Lung (tissue), 12 donors: ENCODE measurements around the gene KLK12. TPM values are rescaled to one million over a fixed set of nuclear protein-coding genes. Genes with fewer than 3 reads are reported as not detected.

Experiments used
- ATAC-seq: fragments of 200-7000 bp; cut with Tn5 transposase; one replicate; pipeline ENCODE4 v1.9.1; 2020; ENCODE audit warnings: moderate number of reproducible peaks; ENCODE audit not compliant: insufficient read depth, low FRiP score
- DNase-seq, 3 donors: peaks; one replicate each; pipeline ENCODE4 v3.0.0-alpha.2; 2013 to 2017
- H3K27ac ChIP-seq, 2 donors: one replicate each; pipeline ENCODE4 v1.5.1; 2013; ENCODE audit warnings: mild to moderate bottlenecking in 2 of 2, moderate library complexity in 2 of 2, control low read depth in 1 of 2, inconsistent platforms in 1 of 2, low read depth in 1 of 2, low read length in 1 of 2
- H3K27me3 ChIP-seq, 3 donors: one replicate each; pipeline ENCODE4 v1.5.1; 2013; ENCODE audit warnings: low read length in 2 of 3; ENCODE audit not compliant: control insufficient read depth in 3 of 3, insufficient read depth in 3 of 3
- H3K36me3 ChIP-seq, 4 donors: one replicate each; pipeline ENCODE4 v1.5.1; 2013; ENCODE audit warnings: low read length in 4 of 4, mild to moderate bottlenecking in 1 of 4, moderate library complexity in 1 of 4; ENCODE audit not compliant: control insufficient read depth in 4 of 4, insufficient read depth in 4 of 4
- H3K4me1 ChIP-seq, 5 donors: one replicate each; pipeline ENCODE4 v1.5.1; 2013; ENCODE audit warnings: low read length in 5 of 5, mild to moderate bottlenecking in 2 of 5, moderate library complexity in 1 of 5; ENCODE audit not compliant: control insufficient read depth in 5 of 5, insufficient read depth in 5 of 5
- H3K4me3 ChIP-seq: one replicate; pipeline ENCODE4 v1.5.1; 2013; ENCODE audit warnings: mild to moderate bottlenecking, control low read depth, moderate library complexity
- H3K9ac ChIP-seq, 2 donors: one replicate each; pipeline ENCODE4 v1.5.1; 2013; ENCODE audit warnings: low read length in 2 of 2, control low read depth in 1 of 2; ENCODE audit not compliant: insufficient read depth in 1 of 2
- H3K9me3 ChIP-seq, 4 donors: one replicate each; pipeline ENCODE4 v1.5.1; 2013; ENCODE audit warnings: low read length in 3 of 4, mild to moderate bottlenecking in 1 of 4, moderate library complexity in 1 of 4; ENCODE audit not compliant: control insufficient read depth in 4 of 4, insufficient read depth in 3 of 4
- WGBS, 2 donors: extraction: QIAGEN DNeasy Blood & Tissue Kit; methylation state at CpG; one replicate each; pipeline ENCODE4 v1.1.7; 2013; 5-methylcytosine and 5-hydroxymethylcytosine counted together
- polyA plus RNA-seq, 2 donors: library from polyadenylated mRNA; stranded (reverse); fragments of 200-250 nt; gene quantifications; one replicate each; pipeline ENCODE4 v1.2.1, GENCODE V29; 2013
- total RNA-seq, 2 donors: library from RNA; depleted of rRNA in 1 of 2; stranded (reverse); fragments of >200 nt in 1 of 2; gene quantifications; one replicate each; pipeline ENCODE4 v1.2.1, GENCODE V29; 2014 to 2021
- TF ChIP-seq, protein P1 (sequence below): IDR thresholded peaks from 2 replicates; pipeline ENCODE4 v1.5.1; 2012; ENCODE audit warnings: mild to moderate bottlenecking; ENCODE audit errors: control extremely low read depth, extremely low read depth
- donor health status: control.
- donor health status: control.
- donor health status: Bipolar disorder and iron deficiency.
- donor health status: healthy.
- donor health status: DM: yes; HTN: yes; CAD: no.

KLK12 gene
- total and polyA plus RNA-seq, 4 donors, result 1.9 to 14.4 (median 8.4) TPM

- no peak overlapping the region for H3K4me3 ChIP-seq
- H3K9ac ChIP-seq, result no peak overlapping the region
- no peaks in the 10 kb centered on the region for H3K9me3 ChIP-seq
- H3K4me1 ChIP-seq, result no peaks in the 10 kb centered on the region
- WGBS, 2 donors, result 54% methylated on average over 9 of the region's 9 CpGs
- TF ChIP-seq, protein P1, sequence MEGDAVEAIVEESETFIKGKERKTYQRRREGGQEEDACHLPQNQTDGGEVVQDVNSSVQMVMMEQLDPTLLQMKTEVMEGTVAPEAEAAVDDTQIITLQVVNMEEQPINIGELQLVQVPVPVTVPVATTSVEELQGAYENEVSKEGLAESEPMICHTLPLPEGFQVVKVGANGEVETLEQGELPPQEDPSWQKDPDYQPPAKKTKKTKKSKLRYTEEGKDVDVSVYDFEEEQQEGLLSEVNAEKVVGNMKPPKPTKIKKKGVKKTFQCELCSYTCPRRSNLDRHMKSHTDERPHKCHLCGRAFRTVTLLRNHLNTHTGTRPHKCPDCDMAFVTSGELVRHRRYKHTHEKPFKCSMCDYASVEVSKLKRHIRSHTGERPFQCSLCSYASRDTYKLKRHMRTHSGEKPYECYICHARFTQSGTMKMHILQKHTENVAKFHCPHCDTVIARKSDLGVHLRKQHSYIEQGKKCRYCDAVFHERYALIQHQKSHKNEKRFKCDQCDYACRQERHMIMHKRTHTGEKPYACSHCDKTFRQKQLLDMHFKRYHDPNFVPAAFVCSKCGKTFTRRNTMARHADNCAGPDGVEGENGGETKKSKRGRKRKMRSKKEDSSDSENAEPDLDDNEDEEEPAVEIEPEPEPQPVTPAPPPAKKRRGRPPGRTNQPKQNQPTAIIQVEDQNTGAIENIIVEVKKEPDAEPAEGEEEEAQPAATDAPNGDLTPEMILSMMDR, result no peak
- H3K36me3 ChIP-seq, result no peaks in the 10 kb centered on the region
- no peak for ATAC-seq
- no peak overlapping the region for H3K27ac ChIP-seq
- no peak for DNase-seq
- H3K27me3 ChIP-seq, result no peaks in the 10 kb centered on the region
Measured at GRCh38 chr19:51036519-51036918, 1.7 kb upstream of the KLK12 start.

DNA sequence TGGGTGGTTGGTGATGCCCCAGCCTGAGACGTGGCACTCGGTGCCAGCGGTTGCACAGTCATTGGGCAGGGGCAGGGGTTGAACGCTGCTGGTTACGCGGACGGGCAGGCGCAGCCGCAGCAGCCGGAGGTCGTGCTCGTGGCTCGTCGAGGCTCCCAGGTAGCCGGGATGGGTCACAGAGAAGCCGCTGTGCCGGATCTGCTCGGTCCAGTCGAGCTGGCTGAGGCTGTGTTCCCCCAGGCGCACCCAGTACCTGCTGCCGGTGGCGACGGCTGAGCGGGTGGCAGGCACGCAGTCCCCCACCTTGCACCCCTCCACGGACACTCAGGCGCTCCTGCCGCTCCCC lies 2.9 kb downstream of the KLK12 start:
- DNase-seq, result no peak
- no peak for ATAC-seq
- 90 to 93% methylated on average over 26 to 28 of the region's 28 CpGs for WGBS, 2 donors
- no peak overlapping the region for H3K4me3 ChIP-seq
- no peaks in the 10 kb centered on the region for H3K36me3 ChIP-seq
- peaks cover 0 to 9% (median 0%) of the 10 kb centered on the region in 4 donors for H3K9me3 ChIP-seq
- H3K9ac ChIP-seq, result no peak overlapping the region
- H3K27ac ChIP-seq, result no peak overlapping the region
- TF ChIP-seq, protein P1, result no peak
- H3K27me3 ChIP-seq, result peaks cover 0 to 1% (median 0%) of the 10 kb centered on the region in 3 donors
- H3K4me1 ChIP-seq, result no peaks in the 10 kb centered on the region

DNA sequence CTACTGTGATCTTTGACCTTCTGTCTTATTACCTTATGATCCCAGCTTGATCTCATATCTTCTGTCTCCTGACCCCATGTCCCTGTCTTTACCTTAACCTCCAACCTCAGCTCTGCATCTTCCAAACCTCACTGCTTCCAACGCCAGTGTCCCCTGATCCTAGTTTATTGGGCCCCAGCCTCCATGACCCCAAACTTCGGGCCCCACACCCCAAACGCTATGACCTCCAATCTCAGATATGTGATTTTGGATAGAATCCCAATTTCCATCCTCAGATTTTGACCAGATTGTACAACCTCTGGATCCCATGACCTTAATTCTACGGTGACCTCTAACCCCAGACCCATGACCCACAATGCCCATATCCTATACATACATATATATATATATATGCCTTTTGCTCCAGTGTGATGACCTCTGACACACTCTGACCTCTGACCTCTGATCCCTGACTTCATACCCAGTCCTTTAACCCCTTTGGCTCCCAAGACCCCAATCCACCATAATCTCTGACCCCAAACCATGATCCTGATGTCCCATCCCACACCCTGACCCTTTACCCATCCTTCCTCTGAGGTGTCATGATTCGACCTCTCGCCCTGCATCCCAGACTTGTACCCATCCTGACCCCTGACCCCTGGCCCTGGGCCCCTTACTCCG lies 3.5 kb downstream of the KLK12 start:
- Histone ChIP-seq H3K27me3 (peaks cover 0 to 4% (median 0%) of the 10 kb centered on the region in 3 donors), H3K27ac (no peak overlapping the region), H3K9me3 (peaks cover 0 to 9% (median 0%) of the 10 kb centered on the region in 4 donors), H3K4me1 (no peaks in the 10 kb centered on the region), H3K36me3 (no peaks in the 10 kb centered on the region), H3K9ac (no peak overlapping the region), H3K4me3 (no peak overlapping the region)
- TF ChIP-seq, protein P1, result no peak
- WGBS, 2 donors, result 85 to 94% methylated on average over 7 of the region's 7 CpGs
- no peak for ATAC-seq
- no peak for DNase-seq

GRCh38 chr19:51030631-51031030 lies 4.2 kb downstream of the KLK12 start:
- Histone ChIP-seq H3K36me3 (no peaks in the 10 kb centered on the region), H3K4me3 (no peak overlapping the region), H3K27me3 (peaks cover 0 to 4% (median 3%) of the 10 kb centered on the region in 3 donors), H3K27ac (no peak overlapping the region), H3K9ac (no peak overlapping the region), H3K4me1 (no peaks in the 10 kb centered on the region), H3K9me3 (peaks cover 0 to 9% (median 0%) of the 10 kb centered on the region in 4 donors)
- no peak for ATAC-seq
- 73 to 76% methylated on average over 13 of the region's 13 CpGs for WGBS, 2 donors
- DNase-seq, result no peak
- TF ChIP-seq, protein P1, result no peak
